ENCODE data around the gene TAS2R40.
"Not testable (repeated sequence)": the region's sequence is repeated elsewhere in the genome, so short reads cannot be mapped to it uniquely, and the experiment has no call there.

TAS2R40 gene

GRCh38 chr7:143257501-143257900 lies 35.7 kb downstream of the TAS2R40 start:
- Histone ChIP-seq H3K27me3 (ENCODE audit: control insufficient read depth in 5 of 5, insufficient read depth in 4 of 5, low read length in 5 of 5) (no peaks in the 10 kb centered on the region), H3K9ac (ENCODE audit: low read length in 5 of 5) (no peak overlapping the region), H3K4me1 (ENCODE audit: control insufficient read depth in 5 of 5, insufficient read depth in 5 of 5, low read length in 5 of 5) (no peaks in the 10 kb centered on the region), H3K4me3 (ENCODE audit: low read depth in 1 of 5, low read length in 5 of 5) (no peak overlapping the region), H3K27ac (ENCODE audit: low read depth, low read length) (no peak overlapping the region), H3K36me3 (ENCODE audit: control insufficient read depth in 5 of 5, insufficient read depth in 5 of 5, low read length in 5 of 5) (no peaks in the 10 kb centered on the region), H3K9me3 (ENCODE audit: control insufficient read depth in 5 of 5, low read length in 5 of 5) (no peaks in the 10 kb centered on the region)

DNA sequence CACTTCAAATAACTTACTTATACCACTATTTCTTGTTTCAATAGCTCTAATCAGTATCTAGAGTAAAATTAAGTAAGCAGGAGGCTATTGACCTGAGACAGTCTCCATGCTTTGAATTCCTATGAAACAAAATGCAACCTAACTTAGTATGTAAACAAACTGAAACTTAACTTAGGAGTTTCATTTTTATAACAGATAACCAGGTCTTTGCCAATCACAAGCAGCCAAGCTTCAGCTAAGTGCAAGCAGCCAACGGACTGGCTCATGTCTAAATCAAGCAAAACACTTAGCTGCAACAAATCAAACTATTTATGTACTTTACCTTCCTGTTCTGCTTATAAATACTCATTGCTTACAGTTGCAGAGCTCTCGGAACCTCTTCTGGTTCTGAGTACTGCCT lies 37.0 kb downstream of the TAS2R40 start:
- H3K4me3 ChIP-seq (ENCODE audit: low read depth in 1 of 5, low read length in 5 of 5): no peak overlapping the region
- no peak overlapping the region for H3K27ac ChIP-seq (ENCODE audit: low read depth, low read length)
- H3K27me3 ChIP-seq (ENCODE audit: control insufficient read depth in 5 of 5, insufficient read depth in 4 of 5, low read length in 5 of 5): no peaks in the 10 kb centered on the region
- no peaks in the 10 kb centered on the region for H3K36me3 ChIP-seq (ENCODE audit: control insufficient read depth in 5 of 5, insufficient read depth in 5 of 5, low read length in 5 of 5)
- H3K9me3 ChIP-seq (ENCODE audit: control insufficient read depth in 5 of 5, low read length in 5 of 5): no peaks in the 10 kb centered on the region
- peaks cover 0 to 8% (median 6%) of the 10 kb centered on the region in 5 donors for H3K4me1 ChIP-seq (ENCODE audit: control insufficient read depth in 5 of 5, insufficient read depth in 5 of 5, low read length in 5 of 5)
- H3K9ac ChIP-seq (ENCODE audit: low read length in 5 of 5): no peak overlapping the region

DNA sequence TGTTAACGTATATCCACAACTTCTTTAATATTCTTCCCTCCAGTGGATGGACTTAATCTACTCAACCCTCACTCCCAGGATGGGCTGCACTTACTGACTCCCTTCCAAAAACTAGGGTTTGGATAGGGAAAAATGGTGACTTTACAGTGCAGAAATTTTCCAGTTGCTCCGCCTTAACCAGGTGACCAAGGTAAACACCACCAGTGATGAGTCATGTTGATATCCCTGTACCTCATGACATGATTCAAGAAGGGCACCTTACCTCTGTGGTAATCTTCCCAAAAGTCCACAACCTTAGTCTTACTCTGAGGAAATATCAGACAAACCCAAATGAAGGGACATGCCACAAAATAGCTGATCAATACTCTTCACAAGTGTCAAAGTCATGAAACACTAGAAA lies 37.9 kb downstream of the TAS2R40 start:
- peaks cover 0 to under 1% (median 0%) of the 10 kb centered on the region in 5 donors for H3K36me3 ChIP-seq (ENCODE audit: control insufficient read depth in 5 of 5, insufficient read depth in 5 of 5, low read length in 5 of 5)
- H3K27ac ChIP-seq (ENCODE audit: low read depth, low read length): no peak overlapping the region
- H3K9ac ChIP-seq (ENCODE audit: low read length in 5 of 5): no peak overlapping the region

DNA sequence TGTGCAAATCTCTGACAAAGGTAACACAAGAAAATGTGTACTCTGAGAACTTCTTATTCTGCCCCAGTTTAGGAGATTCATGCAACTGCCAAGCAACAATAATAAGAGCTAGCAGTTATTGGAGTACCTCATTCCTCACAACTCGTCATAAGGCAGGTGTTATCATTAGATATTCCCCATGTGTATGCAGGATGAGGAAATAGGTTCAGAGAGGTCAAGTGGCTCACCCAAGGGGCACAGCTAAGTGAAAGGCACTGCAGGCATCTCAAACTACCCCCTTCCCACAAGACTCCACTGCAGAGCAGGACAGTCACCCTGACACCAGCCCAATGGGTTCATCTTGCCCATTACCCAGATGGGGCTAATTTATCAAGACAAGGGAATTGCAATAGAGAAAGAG lies 40.1 kb downstream of the TAS2R40 start:
- H3K36me3 ChIP-seq (ENCODE audit: control insufficient read depth in 5 of 5, insufficient read depth in 5 of 5, low read length in 5 of 5): peaks cover 3 to 16% (median 5%) of the 10 kb centered on the region in 5 donors
- no peak overlapping the region for H3K9ac ChIP-seq (ENCODE audit: low read length in 5 of 5)
- H3K9me3 ChIP-seq (ENCODE audit: control insufficient read depth in 5 of 5, low read length in 5 of 5): no peaks in the 10 kb centered on the region
- no peak overlapping the region for H3K27ac ChIP-seq (ENCODE audit: low read depth, low read length)
- no peaks in the 10 kb centered on the region for H3K27me3 ChIP-seq (ENCODE audit: control insufficient read depth in 5 of 5, insufficient read depth in 4 of 5, low read length in 5 of 5)
- peaks cover 2 to 24% (median 21%) of the 10 kb centered on the region in 5 donors for H3K4me1 ChIP-seq (ENCODE audit: control insufficient read depth in 5 of 5, insufficient read depth in 5 of 5, low read length in 5 of 5)
- H3K4me3 ChIP-seq (ENCODE audit: low read depth in 1 of 5, low read length in 5 of 5): no peak overlapping the region

More for the DNA sequence above, 37.9 kb downstream of the TAS2R40 start:
- no peaks in the 10 kb centered on the region for H3K27me3 ChIP-seq (ENCODE audit: control insufficient read depth in 5 of 5, insufficient read depth in 4 of 5, low read length in 5 of 5)
- peaks cover 0 to 17% (median 16%) of the 10 kb centered on the region in 5 donors for H3K4me1 ChIP-seq (ENCODE audit: control insufficient read depth in 5 of 5, insufficient read depth in 5 of 5, low read length in 5 of 5)
- no peak overlapping the region for H3K4me3 ChIP-seq (ENCODE audit: low read depth in 1 of 5, low read length in 5 of 5)
- no peaks in the 10 kb centered on the region for H3K9me3 ChIP-seq (ENCODE audit: control insufficient read depth in 5 of 5, low read length in 5 of 5)

DNA sequence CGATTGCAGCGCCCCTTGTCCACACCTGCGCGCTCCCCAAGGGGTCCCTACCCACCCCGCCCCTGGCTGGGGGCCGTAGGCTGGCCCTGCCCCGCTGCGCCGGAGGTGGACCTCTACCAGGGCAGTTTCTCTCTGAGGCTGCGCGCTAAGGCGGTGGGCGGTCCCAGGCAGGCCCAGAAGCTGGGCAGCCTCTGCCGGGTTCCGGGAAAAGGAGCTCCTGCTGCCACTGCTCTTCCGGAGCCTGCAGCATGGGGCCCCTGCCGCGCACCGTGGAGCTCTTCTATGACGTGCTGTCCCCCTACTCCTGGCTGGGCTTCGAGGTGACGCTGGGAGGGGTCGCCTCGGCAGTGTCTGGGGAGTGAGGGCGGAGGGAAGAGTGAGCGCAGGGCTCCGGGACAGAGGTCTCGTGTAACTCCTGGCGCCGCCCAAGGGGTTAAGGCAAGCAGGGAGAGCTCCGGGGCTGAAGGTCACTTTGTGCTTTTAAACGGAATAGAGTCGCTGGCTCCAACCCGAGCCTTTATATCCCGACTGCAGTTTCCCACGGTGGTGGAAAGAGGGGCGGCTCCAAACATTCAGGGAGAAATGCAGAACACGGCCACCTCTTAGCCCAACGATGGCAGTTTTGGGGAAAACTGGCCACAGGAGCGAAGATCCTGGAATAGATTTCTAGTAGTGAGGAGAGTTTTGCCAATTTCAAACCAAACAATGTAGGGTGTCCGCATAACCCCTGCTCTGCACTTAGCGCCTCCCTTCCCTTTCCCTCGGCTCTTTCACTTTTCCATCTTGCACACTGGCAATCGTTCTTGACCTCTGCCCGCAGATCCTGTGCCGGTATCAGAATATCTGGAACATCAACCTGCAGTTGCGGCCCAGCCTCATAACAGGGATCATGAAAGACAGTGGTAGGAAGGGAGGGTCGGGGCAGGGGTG lies 41.7 kb downstream of the TAS2R40 start, which contains the start of gene GSTK1:
Gene GSTK1 (plus strand): TSS at position 176 of the 930 bp plus-strand sequence. CDS start 73 bp downstream, at position 249.
- H3K9me3 ChIP-seq (ENCODE audit: control insufficient read depth in 5 of 5, low read length in 5 of 5): no peaks in the 10 kb centered on the region
- H3K4me1 ChIP-seq (ENCODE audit: control insufficient read depth in 5 of 5, insufficient read depth in 5 of 5, low read length in 5 of 5): peaks cover 2 to 24% (median 21%) of the 10 kb centered on the region in 5 donors
- H3K27ac ChIP-seq (ENCODE audit: low read depth, low read length): peak within 1 kb of the TSS; percentile 94
- peak within 1 kb of the TSS; percentile 89 to 94 (median 91) for H3K9ac ChIP-seq (ENCODE audit: low read length in 5 of 5)
- H3K4me3 ChIP-seq (ENCODE audit: low read depth in 1 of 5, low read length in 5 of 5): peak within 1 kb of the TSS; percentile 92 to 96 (median 95)
- no peaks in the 10 kb centered on the region for H3K27me3 ChIP-seq (ENCODE audit: control insufficient read depth in 5 of 5, insufficient read depth in 4 of 5, low read length in 5 of 5)
- peaks cover 9 to 32% (median 22%) of the 10 kb centered on the region in 5 donors for H3K36me3 ChIP-seq (ENCODE audit: control insufficient read depth in 5 of 5, insufficient read depth in 5 of 5, low read length in 5 of 5)

GRCh38 chr7:143264196-143264568 lies 42.3 kb downstream of the TAS2R40 start:
- H3K9ac ChIP-seq (ENCODE audit: low read length in 5 of 5): peak overlapping the region in 4 of 5 donors; percentile 89 to 92 (median 90)
- not testable (repeated sequence) for H3K9me3 ChIP-seq (ENCODE audit: control insufficient read depth in 5 of 5, low read length in 5 of 5); H3K27me3 ChIP-seq (ENCODE audit: control insufficient read depth in 5 of 5, insufficient read depth in 4 of 5, low read length in 5 of 5)
- peaks cover 2 to 24% (median 21%) of the 10 kb centered on the region in 5 donors for H3K4me1 ChIP-seq (ENCODE audit: control insufficient read depth in 5 of 5, insufficient read depth in 5 of 5, low read length in 5 of 5)
- H3K4me3 ChIP-seq (ENCODE audit: low read depth in 1 of 5, low read length in 5 of 5): peak overlapping the region; percentile 92 to 96 (median 95)
- H3K36me3 ChIP-seq (ENCODE audit: control insufficient read depth in 5 of 5, insufficient read depth in 5 of 5, low read length in 5 of 5): peaks cover 11 to 39% (median 28%) of the 10 kb centered on the region in 5 donors
- peak overlapping the region; percentile 94 for H3K27ac ChIP-seq (ENCODE audit: low read depth, low read length)

GRCh38 chr7:143265017-143265693 lies 43.3 kb downstream of the TAS2R40 start:
- peak overlapping the region in 2 of 5 donors; percentile 23 to 92 for H3K9ac ChIP-seq (ENCODE audit: low read length in 5 of 5)

DNA sequence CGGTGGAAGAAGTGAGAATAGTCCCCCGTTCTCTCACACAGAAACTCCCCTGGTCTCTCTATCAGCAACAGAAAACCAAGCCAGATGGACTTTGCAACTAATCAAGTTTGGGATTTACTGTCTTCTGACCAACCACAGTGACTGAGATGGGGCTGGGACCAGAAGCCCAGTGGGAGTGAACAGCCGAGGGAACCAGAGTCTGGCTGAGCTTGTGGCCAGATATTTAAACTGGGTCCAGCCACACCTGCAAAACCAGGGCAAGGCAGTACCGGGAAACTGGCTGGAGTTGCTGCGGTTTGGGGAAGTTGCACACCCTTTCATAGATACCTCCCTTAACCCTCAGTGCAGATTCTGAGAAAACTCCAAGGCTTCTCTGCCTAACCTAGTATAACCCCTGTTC lies 47.4 kb downstream of the TAS2R40 start:
- no peaks in the 10 kb centered on the region for H3K27me3 ChIP-seq (ENCODE audit: control insufficient read depth in 5 of 5, insufficient read depth in 4 of 5, low read length in 5 of 5)
- no peaks in the 10 kb centered on the region for H3K9me3 ChIP-seq (ENCODE audit: control insufficient read depth in 5 of 5, low read length in 5 of 5)
- H3K36me3 ChIP-seq (ENCODE audit: control insufficient read depth in 5 of 5, insufficient read depth in 5 of 5, low read length in 5 of 5): peaks cover 11 to 45% (median 38%) of the 10 kb centered on the region in 5 donors
- H3K27ac ChIP-seq (ENCODE audit: low read depth, low read length): no peak overlapping the region
- no peak overlapping the region for H3K9ac ChIP-seq (ENCODE audit: low read length in 5 of 5)
- H3K4me3 ChIP-seq (ENCODE audit: low read depth in 1 of 5, low read length in 5 of 5): no peak overlapping the region
- H3K4me1 ChIP-seq (ENCODE audit: control insufficient read depth in 5 of 5, insufficient read depth in 5 of 5, low read length in 5 of 5): peaks cover 2 to 12% (median 11%) of the 10 kb centered on the region in 5 donors

More at GRCh38 chr7:143265017-143265693, 43.3 kb downstream of the TAS2R40 start:
- Histone ChIP-seq H3K36me3 (ENCODE audit: control insufficient read depth in 5 of 5, insufficient read depth in 5 of 5, low read length in 5 of 5) (peaks cover 11 to 45% (median 38%) of the 10 kb centered on the region in 5 donors), H3K27ac (ENCODE audit: low read depth, low read length) (peak overlapping the region; percentile 94), H3K9me3 (ENCODE audit: control insufficient read depth in 5 of 5, low read length in 5 of 5) (no peaks in the 10 kb centered on the region), H3K27me3 (ENCODE audit: control insufficient read depth in 5 of 5, insufficient read depth in 4 of 5, low read length in 5 of 5) (no peaks in the 10 kb centered on the region), H3K4me3 (ENCODE audit: low read depth in 1 of 5, low read length in 5 of 5) (peak overlapping the region in 4 of 5 donors; percentile 7 to 96 (median 94)), H3K4me1 (ENCODE audit: control insufficient read depth in 5 of 5, insufficient read depth in 5 of 5, low read length in 5 of 5) (peaks cover 2 to 24% (median 21%) of the 10 kb centered on the region in 5 donors)

GRCh38 chr7:143271240-143271639 lies 49.4 kb downstream of the TAS2R40 start:
- H3K9me3 ChIP-seq (ENCODE audit: control insufficient read depth in 5 of 5, low read length in 5 of 5): no peaks in the 10 kb centered on the region
- H3K4me3 ChIP-seq (ENCODE audit: low read depth in 1 of 5, low read length in 5 of 5): no peak overlapping the region
- H3K9ac ChIP-seq (ENCODE audit: low read length in 5 of 5): no peak overlapping the region
- H3K27ac ChIP-seq (ENCODE audit: low read depth, low read length): no peak overlapping the region
- peaks cover 10 to 36% (median 33%) of the 10 kb centered on the region in 5 donors for H3K36me3 ChIP-seq (ENCODE audit: control insufficient read depth in 5 of 5, insufficient read depth in 5 of 5, low read length in 5 of 5)
- no peaks in the 10 kb centered on the region for H3K27me3 ChIP-seq (ENCODE audit: control insufficient read depth in 5 of 5, insufficient read depth in 4 of 5, low read length in 5 of 5)
- no peaks in the 10 kb centered on the region for H3K4me1 ChIP-seq (ENCODE audit: control insufficient read depth in 5 of 5, insufficient read depth in 5 of 5, low read length in 5 of 5)
